Stimulated activated CD4-positive, alpha-beta T cell treated with anti-CD3 and anti-CD28 coated beads, Interleukin-12 subunit alpha, Interleukin-12 subunit beta, amount 100 ng/mL, for 48 hours (primary cell): ENCODE data around the gene HOXC11.
A peak's percentile ranks its signal among the peaks of the same experiment; 100 is the strongest.

Experiments
- DNase-seq, 3 donors: peaks; one replicate each; pipeline ENCODE4 v3.0.0-alpha.2; 2020; ENCODE audit warnings: low read depth in 2 of 3, low spot score in 1 of 3

The HOXC11 gene

DNA sequence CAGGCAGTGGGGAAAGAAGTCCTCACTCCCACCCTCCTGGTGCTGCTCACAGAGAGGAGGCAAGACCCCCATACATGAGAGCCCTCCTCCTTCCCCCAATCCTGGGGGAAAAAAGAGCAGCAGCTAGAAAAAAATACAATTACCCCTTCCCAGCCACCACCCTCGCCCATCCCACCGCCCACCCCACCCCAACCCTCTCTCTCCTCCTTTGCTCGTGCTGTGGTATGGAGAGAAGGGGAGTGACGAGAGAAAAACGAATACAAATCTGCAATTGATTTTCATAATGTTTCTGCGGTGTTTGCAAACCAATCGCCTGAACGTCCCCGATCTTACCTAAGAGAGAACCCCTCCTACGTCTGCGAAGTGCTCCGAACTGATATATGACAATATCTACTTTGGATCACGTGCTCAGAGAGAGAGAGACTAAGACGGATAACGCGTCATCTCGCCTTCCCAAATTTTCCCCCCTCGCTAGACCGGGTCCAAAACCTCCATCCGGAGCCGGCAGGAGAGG is at the start of gene HOXC11:
Gene HOXC11, plus strand, starts transcription at position 405 of the 514 bp plus-strand sequence. CDS start 116 bp downstream, outside the sequence.
- DNase-seq: no peak

DNA sequence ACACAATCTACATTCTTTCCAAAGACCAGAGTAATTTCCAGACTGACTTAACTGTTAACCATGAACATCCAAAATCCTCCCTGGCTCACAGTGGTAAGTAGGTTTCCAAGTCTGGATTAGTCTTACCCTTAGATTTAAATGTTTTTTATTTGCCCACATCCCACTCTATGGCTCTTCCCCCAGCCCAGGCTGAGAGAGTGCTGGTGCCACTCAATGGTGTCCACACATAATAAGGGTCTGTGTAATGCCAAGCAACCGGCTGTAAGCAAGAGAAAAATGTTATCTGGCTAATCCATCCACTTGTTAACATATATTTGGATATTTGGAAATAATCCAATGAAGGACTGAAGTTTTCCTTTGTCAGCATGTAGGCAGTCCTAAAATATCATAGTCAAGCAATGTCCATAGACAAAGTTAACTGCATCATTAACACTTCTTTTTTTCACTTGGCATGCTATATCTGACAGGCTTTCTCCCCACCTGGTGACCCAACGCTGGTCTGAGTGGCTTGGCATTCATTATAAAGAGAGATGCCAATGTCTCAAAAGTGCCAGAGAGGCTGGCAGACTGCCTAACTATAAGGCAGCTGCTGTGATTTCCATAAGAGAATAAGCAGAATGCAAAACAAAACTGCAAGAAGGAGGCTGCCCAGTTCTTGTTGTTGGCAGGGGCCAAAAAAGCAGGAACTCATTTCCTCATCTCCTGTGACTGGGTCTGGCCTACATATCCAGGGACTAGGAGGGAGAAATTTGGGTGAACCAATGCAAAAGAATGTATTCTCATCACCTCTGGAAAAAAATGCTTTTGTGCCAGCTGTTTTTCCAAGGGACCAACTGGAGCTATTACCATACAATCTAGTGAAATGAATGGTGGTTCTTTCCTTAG is 48.2 kb upstream of the HOXC11 start:
- DNase-seq: no peak

DNA sequence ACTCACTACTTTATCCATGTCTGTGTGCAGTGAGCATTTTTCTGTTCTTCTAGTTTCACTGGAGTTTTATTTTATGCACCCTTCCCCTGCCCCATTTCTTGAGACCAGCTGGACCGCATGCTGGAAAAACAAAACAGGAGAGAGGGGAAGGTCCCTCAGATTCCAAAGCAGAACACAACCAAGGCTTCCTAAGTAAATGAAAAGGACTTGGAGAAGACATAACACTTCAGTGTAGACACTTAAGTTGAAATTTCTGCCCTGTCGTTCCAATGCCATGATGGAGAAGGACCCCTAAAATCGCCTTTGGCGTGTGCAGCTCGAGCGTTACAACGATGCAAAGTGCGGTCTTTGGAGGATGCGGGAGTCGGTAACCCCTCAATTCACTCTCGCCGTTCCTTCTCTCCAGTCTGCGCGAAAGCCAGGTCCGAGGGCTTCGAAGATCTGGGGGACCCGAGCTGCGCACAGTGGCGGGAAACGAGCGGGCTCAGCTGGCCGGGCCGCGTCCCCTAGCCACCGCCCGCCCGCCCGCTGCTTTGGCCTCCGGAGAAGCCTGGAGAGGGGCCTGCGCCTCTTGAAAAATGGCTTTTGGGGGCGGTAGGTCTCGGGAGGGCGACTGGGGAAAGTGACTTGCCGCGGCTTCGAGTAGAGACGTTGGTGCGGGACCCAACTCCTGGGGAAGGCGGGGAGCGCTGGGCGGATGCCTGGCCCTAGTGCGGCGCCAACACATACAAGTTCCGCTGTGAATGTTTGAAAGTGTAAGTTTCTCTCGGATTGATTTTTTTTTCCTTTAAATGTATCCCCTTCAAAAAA is 45.5 kb upstream of the HOXC11 start:
- no peak for DNase-seq

DNA sequence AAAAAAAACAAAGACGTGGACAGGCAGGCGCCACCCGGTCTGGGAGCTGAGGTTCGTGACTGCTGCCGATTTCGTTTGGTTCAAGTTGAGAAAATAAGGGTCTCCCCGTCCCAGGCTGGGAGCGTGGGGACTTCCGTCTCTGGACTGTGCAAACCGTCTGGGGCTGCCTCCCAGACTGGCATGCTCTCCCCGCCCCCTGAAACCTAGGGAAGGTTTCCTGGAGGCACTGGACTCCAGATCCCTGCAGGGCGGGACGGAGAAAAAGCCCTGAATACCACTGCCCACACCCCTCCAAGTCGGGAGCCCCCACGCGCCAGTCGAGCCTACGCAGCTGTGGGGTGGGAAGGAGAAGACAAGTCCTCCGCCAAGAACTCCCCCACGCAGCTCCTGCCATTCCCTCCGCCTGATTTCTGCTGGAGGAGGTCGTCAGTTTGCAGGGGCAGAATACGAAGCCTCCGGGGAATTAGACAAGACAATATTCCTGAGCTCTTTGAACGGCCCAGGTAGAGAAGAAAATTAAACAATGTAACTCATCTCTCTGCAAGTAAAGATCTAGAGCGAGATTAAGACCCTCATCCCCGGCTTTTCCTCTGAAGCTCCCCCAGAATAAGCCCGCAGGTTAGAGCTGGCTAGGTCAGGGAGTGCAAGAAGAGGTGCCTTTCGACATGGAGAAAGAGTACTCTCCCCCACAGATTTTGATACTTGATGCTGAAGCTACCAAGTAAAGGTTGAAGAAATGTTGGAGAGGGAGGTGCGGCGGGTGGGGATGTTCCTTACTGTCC is 44.7 kb upstream of the HOXC11 start:
- no peak for DNase-seq

DNA sequence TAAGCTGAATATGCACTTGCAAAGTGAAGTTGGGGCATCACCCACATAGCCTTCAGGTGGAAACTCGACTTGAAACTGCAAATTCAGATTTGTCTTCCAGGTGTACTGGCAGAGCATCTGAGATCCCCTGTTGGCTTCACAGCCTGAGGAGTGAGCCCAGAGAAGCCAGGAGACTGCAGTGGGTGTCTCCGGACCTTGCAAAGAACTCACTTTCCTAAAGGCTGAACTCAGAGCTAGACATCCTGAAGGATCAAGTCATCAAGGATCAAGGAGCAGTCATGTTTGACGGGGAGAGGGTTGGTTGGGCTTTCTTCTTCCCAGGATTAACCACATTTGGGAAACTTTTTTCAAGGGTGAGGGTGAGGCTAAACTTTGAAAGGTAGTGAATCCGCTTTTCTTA is 43.4 kb upstream of the HOXC11 start:
- no peak for DNase-seq

DNA sequence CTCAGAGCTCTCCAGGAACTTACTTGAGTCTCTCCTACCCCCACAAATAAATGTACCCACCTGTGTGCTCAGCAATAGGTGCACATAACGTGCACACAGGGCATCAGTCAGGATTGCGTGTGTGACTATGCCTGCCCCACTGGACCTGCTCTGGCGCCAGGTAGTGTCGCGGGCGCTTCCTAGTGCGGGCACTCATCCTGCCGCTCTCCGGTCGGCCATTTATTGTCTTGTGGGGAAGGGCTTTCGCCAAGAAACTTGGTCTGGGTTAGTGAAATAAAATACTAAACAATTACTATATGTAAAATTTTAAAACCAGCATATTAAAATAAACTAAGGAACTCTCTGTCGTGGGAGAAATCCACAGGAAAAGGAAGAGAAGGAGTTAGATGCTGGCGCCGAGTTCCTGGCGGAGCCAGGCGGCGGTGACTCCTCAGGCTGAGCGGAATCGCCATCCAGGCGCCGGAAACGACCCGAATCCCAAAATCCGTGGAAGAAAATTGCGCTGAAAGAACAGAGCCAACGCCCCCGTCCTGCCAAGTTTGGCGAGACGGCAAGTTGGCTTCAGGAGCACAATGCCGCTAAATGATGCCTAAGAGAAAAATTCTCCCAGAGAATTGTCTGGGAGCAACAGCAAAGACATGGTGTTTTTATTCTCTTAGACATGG is 42.2 kb upstream of the HOXC11 start:
- no peak for DNase-seq

DNA sequence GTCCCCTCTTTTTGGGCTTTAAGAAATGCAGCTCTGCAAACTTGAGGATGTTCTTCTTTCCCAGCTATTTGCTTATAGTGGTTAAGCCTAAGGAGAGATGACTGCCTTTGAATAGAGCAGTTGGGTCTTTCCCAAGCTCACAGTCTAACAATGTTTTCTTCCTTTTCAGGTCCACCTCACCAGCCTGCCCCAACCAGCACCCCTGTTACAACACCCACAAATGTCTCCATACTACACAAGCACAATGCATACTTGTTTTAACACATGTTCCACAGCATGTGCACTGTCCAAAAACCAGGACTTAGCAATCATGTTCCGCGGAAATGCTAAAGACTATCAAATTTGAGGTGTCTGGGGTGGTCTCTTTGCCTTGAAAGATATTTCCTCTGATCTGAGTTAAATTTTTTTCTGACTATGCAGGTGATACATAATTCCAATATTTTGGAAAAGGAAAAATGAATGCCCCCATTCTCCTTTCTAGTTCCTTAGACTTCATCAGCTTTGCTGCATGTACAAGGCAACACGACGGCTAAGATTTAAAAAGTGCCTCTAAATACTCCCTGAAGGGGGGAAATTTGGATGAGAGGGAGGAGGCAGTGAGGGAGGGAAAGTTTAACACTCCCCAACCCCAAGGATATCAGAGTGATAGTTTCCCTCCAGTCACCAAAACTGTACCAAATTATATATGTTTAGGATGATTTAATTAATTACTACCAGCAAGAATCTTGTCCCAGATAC is 40.9 kb upstream of the HOXC11 start:
- DNase-seq: no peak

DNA sequence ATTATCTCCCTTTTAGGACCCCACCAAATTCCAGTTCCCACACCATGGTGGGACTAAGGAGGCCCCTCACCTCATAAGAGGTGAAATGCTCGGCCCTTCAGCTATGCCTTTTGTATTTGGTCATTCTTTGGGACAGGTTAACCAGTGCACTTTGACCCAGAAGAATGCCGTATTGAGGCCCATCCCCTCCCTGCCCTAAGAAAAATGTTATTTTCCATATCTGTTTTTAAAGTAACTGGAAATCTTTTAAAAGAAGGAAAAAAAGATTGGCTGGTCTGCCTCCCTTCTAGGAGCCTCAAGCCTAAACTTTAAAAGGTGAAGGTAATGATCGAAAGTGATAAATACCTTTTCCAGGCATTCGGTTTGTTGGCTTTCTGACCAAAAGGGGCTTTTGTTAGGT is 40.0 kb upstream of the HOXC11 start:
- no peak for DNase-seq

DNA sequence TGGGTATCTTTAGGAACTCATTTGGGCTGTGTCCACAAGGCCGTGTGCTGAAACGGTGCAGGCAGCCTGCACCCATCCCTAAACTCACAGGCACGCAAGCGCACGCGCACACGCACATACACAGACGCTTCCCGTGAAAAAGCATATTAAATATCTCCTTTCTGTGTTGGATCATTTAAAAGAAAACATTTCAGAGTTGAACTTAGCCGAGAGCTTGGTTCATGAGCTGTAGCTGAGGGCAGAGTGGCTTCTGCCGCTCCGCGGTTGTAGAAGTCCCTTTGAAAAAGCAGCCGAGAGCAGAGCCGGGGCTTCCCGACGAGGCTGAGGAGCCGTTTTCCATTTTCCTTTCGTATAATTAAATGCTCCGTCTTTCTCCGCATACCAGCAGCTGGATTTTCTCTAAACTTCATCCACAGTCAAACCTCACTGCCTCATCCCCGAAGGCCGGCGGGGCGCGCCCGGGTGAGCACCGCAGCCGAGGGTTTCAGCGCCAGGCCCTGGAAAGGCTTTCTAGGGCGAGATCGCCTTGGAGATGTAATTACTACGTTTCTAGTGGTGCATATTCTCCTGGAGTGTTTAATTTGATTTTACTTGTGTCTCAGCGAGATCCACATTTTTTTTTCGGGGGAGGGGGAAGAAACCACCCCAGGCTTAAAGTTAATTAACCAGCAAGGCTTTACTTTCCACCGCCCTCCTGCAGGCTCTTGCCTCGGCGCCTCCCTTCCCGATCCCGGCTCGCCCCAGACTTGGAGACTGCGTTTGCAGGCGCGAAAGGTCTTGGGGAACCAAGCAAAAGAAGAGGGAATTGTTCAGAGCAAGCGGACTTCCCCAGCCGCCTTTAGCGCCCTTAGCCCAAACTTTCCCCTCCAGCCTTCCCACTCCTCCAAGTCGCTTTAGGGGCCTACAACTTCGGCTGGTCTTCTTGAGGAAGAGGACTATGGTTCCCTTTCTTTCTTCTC is 37.3 kb upstream of the HOXC11 start:
- DNase-seq: no peak

DNA sequence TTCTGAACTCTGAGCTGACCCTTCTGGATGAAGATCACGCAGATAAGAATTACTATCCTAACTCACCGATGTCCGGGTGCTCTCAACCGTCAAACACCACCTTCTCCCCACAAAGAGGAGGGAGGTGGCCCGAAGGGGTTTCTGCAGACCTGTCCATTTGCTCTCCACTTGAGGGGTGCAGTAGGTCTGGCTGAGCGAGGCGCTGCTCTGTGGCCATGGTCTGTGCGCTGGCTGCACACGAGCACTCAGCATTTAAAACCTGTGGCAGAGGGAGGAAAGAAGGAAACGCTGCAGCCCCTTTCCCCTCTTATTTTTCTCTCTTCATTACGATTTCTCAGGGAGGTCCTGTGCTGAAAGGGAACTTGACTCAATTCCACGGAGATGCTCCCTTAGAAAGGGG is 35.8 kb upstream of the HOXC11 start:
- DNase-seq: no peak

DNA sequence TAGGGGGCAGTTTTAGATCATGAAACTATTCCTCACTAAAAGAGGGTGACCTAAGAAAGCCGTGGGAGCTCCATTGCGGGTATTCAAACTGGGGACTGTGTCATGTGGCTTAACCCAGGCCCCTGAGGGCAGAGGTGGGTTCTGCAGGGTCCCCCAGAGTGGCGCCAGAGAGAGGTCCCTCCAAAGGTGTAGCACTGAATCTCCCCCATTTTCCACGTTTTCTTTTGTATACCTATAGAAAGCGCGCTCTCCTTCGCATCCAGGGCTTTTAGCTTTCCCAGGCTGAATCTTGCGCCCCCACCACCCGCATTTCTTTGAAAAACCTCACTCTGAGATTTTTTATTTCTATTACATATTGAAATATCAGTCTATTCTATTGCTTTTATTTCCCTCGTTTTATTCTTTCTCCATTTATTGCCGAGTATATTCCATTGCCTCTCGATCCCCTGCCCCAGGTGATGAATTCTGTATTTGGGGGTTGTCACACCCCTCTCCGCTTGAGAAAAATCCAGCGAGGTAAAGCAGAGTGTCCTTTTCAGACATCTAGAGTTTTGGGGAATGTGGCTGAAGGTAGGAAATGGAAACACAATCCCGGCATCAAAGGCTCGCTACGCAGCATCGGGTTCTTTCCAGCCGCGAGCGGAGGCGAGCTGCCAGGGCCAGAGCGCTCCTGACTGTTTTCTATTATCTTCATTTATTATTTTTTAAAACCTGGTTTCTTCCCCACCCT is 35.2 kb upstream of the HOXC11 start:
- DNase-seq: no peak

DNA sequence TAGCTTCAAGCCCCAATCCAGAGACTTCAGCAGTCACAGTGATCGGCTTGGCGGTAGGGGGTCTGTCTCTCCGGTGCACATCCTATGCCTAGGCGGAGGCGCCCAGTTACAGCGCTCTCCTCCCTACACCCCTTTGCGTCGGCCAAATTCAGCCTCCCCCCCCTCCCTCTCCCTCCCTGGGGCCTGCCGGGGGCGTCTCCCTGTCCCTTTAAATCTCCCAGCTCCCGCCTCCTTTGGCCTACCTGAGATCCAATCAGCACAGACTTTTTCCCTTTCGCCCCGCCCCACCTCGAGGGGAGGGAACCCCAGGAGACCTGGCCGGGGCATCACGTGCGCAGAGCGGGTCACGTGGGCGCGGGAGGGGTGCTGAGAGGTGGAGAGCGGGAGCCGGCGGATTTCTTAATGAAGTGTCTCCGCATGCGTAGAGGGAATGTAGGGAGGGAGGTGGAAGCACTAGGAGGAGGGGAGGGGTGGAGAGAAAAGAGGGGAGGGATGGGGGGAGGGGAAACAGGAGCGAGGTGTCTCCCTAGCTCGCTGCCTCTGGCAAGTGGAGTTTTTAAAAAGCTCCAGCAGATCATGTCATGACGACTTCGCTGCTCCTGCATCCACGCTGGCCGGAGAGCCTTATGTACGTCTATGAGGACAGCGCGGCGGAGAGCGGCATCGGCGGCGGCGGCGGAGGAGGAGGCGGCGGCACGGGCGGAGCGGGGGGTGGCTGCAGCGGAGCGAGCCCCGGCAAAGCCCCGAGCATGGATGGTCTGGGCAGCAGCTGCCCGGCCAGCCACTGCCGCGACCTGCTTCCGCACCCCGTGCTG is 34.4 kb upstream of the HOXC11 start, which contains the start of gene HOXC13:
Gene HOXC13, plus strand, starts transcription at position 506 of the 815 bp plus-strand sequence. Its CDS starts 76 bp downstream, at position 582.
- DNase-seq: peak in 2 of 3 donors; percentile 35 to 38

DNA sequence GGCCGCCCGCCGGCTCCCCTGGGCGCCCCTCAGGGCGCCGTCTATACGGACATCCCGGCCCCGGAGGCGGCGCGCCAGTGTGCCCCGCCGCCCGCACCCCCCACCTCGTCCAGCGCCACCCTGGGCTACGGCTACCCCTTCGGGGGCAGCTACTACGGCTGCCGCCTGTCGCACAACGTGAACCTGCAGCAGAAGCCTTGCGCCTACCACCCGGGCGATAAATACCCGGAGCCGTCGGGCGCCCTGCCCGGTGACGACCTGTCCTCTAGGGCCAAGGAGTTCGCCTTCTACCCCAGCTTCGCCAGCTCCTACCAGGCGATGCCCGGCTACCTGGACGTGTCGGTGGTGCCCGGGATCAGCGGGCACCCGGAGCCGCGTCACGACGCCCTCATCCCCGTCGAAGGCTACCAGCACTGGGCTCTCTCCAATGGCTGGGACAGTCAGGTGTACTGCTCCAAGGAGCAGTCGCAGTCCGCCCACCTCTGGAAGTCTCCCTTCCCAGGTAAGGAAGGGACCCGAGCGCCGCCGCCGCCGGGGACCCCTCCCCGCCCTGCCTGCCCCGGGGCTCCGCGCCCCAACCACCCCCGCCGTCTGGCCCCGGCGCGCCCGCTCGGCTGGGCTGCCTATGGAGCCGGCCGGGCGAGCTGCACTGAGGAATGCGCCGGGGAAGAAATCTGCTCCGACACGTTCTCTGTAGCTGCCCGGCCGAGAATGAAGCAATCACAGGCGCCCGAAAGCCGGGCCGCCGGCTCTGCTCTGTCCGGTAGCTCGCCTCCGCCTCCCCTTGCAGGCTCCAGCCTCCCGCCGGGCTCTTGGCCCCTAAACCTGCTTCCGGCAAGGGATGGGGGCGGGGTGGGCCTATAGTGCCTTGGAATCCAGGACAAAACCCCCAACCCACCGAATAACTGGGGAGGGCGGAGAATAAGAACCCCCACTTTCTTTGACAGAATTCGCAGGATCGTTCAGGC is 33.5 kb upstream of the HOXC11 start:
- no peak for DNase-seq

DNA sequence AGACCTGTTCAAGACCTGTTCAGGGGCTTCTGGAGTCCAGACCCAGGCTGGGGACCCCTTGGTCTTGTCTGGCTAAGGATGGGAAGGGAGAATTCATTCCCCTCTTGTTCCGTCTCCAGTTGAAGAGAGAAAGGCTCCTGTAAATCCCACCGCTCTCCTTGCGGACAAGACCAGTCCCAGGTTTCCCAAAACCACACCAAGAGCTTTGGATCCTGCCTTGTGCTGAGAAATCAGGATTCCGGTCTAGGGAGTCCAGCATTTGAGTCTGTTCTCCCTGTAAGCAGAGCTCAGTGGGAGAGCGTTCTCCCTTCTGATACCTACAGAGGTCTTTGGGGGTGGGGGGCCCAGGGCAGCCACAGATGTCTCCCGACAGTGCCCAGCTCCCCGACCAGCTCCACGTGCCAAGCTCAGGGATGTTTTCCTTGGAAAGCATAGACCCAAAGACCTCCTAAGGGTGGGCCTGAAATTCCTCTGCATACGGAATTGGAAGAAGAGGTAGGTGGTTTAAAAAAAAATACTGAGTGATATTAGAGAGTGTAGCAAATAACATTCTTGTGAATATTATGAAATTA is 32.4 kb upstream of the HOXC11 start:
- DNase-seq: no peak

DNA sequence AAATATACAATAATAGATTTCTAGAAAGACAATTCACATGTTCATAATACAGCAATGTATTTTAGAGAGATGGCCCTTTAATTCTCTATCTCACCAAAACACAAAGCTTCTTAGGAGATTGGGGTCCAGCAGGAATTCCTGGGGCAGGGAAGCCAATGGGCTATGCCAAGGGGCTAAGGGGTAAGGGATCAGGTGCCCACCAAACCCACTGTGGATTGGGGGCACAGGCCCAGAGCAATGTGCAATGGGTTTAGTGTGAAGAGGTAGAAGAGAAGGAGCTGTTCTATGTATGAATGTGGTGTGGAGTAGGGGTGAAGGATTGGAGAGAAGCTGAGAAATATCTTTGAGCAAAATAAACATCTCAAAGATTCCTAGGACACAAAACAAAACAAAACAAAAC is 31.7 kb upstream of the HOXC11 start:
- DNase-seq: no peak

DNA sequence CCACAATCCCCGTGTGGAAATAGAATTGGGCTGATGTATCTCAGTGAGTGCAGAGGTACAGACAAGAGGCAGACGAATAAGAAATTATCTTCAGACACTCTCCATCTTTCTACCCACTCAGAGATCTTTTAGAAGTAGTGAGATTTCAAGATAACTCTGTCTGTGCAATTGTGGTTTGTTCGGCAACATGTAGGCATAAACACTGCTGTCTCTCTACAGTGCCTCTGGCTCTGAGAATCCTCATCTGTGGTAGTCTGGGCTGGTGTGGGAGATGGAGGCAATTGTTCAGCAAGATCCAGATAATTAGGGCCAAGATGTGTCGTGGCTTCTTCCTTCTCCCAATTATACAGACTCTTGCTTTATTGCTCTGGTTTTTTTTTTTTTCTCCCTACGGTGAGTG is 31.2 kb upstream of the HOXC11 start:
- no peak for DNase-seq
